Neural cell (in vitro differentiated cells): ENCODE data around the gene RPS19BP1.

Experiments used
- EP300 ChIP-seq: fragments of 450-650 bp; conservative IDR thresholded peaks from 2 replicates; pipeline ENCODE4 v1.6.1; 2014; ENCODE audit warnings: antibody characterized with exemption, mild to moderate bottlenecking, moderate library complexity; ENCODE audit not compliant: poor library complexity, severe bottlenecking
- EZH2 ChIP-seq: fragments of 200-600, 300-800 bp; shearing (Covaris generic), sonication (generic); IDR thresholded peaks from 2 replicates; pipeline ENCODE4 v1.6.1; 2014; ENCODE audit warnings: antibody characterized with exemption, low read length, borderline replicate concordance, mild to moderate bottlenecking; ENCODE audit not compliant: insufficient read depth, poor library complexity, severe bottlenecking
- POLR2AphosphoS5 ChIP-seq: IDR thresholded peaks from 2 replicates; pipeline ENCODE4 v1.6.1; 2012
- RAD21 ChIP-seq: fragments of 450-650 bp; conservative IDR thresholded peaks from 2 replicates; pipeline ENCODE4 v1.6.1; 2014; ENCODE audit warnings: antibody characterized with exemption, mild to moderate bottlenecking, moderate library complexity
- SMC3 ChIP-seq: fragments of 450-650 bp; conservative IDR thresholded peaks from 2 replicates; pipeline ENCODE4 v1.6.1; 2014; ENCODE audit warnings: antibody characterized with exemption, mild to moderate bottlenecking, moderate library complexity; ENCODE audit not compliant: poor library complexity
- TF ChIP-seq, protein P1 (sequence below): fragments of 450-650 bp; IDR thresholded peaks from 2 replicates; pipeline ENCODE4 v1.5.1; 2014; ENCODE audit warnings: antibody characterized with exemption, mild to moderate bottlenecking, moderate library complexity; ENCODE audit not compliant: poor library complexity, severe bottlenecking
- TF ChIP-seq, protein P2 (sequence below): IDR thresholded peaks from 2 replicates; pipeline ENCODE4 v1.6.1; 2012; ENCODE audit warnings: borderline replicate concordance

DNA sequence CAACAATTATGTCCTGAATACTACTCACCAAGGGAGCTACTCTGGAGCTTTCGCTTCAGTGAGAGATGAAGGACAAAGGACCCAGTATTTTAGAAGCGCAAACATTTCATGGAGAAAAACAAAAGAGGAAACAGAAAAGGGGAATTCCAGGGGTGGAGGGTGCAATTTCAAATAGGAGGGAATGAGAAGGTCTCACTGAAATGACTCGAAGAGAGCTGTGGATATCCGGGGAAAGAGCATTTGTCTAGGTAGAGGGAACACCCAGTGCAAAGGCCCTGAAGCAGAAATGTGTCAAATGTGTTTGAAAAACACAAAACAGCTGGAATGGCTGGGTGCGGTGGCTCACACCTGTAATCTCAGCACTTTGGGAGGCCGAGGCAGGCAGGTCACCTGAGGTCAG lies 2.4 kb downstream of the RPS19BP1 start:
- TF ChIP-seq, protein P1, sequence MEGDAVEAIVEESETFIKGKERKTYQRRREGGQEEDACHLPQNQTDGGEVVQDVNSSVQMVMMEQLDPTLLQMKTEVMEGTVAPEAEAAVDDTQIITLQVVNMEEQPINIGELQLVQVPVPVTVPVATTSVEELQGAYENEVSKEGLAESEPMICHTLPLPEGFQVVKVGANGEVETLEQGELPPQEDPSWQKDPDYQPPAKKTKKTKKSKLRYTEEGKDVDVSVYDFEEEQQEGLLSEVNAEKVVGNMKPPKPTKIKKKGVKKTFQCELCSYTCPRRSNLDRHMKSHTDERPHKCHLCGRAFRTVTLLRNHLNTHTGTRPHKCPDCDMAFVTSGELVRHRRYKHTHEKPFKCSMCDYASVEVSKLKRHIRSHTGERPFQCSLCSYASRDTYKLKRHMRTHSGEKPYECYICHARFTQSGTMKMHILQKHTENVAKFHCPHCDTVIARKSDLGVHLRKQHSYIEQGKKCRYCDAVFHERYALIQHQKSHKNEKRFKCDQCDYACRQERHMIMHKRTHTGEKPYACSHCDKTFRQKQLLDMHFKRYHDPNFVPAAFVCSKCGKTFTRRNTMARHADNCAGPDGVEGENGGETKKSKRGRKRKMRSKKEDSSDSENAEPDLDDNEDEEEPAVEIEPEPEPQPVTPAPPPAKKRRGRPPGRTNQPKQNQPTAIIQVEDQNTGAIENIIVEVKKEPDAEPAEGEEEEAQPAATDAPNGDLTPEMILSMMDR: no peak
- TF ChIP-seq EP300 (no peak), POLR2AphosphoS5 (no peak), RAD21 (no peak), SMC3 (no peak), EZH2 (no peak)
- TF ChIP-seq, protein P2, sequence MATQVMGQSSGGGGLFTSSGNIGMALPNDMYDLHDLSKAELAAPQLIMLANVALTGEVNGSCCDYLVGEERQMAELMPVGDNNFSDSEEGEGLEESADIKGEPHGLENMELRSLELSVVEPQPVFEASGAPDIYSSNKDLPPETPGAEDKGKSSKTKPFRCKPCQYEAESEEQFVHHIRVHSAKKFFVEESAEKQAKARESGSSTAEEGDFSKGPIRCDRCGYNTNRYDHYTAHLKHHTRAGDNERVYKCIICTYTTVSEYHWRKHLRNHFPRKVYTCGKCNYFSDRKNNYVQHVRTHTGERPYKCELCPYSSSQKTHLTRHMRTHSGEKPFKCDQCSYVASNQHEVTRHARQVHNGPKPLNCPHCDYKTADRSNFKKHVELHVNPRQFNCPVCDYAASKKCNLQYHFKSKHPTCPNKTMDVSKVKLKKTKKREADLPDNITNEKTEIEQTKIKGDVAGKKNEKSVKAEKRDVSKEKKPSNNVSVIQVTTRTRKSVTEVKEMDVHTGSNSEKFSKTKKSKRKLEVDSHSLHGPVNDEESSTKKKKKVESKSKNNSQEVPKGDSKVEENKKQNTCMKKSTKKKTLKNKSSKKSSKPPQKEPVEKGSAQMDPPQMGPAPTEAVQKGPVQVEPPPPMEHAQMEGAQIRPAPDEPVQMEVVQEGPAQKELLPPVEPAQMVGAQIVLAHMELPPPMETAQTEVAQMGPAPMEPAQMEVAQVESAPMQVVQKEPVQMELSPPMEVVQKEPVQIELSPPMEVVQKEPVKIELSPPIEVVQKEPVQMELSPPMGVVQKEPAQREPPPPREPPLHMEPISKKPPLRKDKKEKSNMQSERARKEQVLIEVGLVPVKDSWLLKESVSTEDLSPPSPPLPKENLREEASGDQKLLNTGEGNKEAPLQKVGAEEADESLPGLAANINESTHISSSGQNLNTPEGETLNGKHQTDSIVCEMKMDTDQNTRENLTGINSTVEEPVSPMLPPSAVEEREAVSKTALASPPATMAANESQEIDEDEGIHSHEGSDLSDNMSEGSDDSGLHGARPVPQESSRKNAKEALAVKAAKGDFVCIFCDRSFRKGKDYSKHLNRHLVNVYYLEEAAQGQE: no peak
